K562 (cell line): ENCODE results near the gene PHEX.

ENCODE experiments used
- EGR1 ChIP-seq: fragments of 450-650 bp; conservative IDR thresholded peaks from 2 replicates; pipeline ENCODE4 v1.6.1; 2017; ENCODE audit warnings: mild to moderate bottlenecking
- FOXP1 ChIP-seq: sonication (generic); formaldehyde crosslinking; IDR thresholded peaks from 2 replicates; pipeline ENCODE4 v1.8.0; 2022; ENCODE audit warnings: mild to moderate bottlenecking, missing genetic modification reagents
- NR2F6 ChIP-seq: fragments of 450-650 bp; formaldehyde crosslinking; IDR thresholded peaks from 2 replicates; pipeline ENCODE4 v1.4.0; 2020; ENCODE audit warnings: mild to moderate bottlenecking
- SMARCA5 ChIP-seq: fragments of 450-650 bp; IDR thresholded peaks from 2 replicates; pipeline ENCODE4 v1.6.1; 2016
- TF ChIP-seq, protein P1 (sequence below), 3 experiments: IDR thresholded peaks in 2 of 3; conservative IDR thresholded peaks in 1 of 3; 2 replicates each; pipeline ENCODE4 v1.5.1; 2011 to 2012; ENCODE audit warnings: low read length in 3 of 3, mild to moderate bottlenecking in 3 of 3, control low read depth in 2 of 3, improper control_type of control experiment in 1 of 3, inconsistent platforms in 1 of 3, low read depth in 1 of 3, mixed read lengths in 1 of 3, moderate library complexity in 1 of 3; ENCODE audit not compliant: insufficient read depth in 2 of 3

DNA sequence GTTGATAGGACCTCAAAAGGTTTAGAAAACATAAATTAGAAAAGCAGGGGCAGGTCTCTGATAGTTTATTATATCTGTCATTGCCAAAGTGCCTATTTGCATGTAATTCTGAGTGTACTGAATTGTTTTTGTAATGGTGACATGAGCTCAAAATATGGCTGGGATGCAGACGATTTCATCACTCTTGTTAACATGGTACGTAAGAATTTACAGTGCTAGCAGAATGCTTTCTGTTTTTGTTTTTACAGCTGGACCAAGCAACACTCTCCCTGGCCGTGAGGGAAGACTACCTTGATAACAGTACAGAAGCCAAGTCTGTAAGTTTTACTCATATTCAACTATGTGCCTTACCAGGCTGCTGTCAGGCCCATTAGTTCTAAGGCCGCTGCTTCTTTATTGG is 58.1 kb downstream of the PHEX start:
- TF ChIP-seq, protein P1, sequence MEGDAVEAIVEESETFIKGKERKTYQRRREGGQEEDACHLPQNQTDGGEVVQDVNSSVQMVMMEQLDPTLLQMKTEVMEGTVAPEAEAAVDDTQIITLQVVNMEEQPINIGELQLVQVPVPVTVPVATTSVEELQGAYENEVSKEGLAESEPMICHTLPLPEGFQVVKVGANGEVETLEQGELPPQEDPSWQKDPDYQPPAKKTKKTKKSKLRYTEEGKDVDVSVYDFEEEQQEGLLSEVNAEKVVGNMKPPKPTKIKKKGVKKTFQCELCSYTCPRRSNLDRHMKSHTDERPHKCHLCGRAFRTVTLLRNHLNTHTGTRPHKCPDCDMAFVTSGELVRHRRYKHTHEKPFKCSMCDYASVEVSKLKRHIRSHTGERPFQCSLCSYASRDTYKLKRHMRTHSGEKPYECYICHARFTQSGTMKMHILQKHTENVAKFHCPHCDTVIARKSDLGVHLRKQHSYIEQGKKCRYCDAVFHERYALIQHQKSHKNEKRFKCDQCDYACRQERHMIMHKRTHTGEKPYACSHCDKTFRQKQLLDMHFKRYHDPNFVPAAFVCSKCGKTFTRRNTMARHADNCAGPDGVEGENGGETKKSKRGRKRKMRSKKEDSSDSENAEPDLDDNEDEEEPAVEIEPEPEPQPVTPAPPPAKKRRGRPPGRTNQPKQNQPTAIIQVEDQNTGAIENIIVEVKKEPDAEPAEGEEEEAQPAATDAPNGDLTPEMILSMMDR (IDR thresholded peaks at IDR 0.05 in 2 of 3, conservative IDR thresholded peaks at IDR 0.05 in 1 of 3; ENCODE audit: insufficient read depth in 2 of 3, low read depth in 1 of 3, low read length in 3 of 3), result no peak
- no peak for TF ChIP-seq FOXP1 (CRISPR knock-in tag)
- TF ChIP-seq NR2F6, result no peak
- TF ChIP-seq EGR1, result no peak
- TF ChIP-seq SMARCA5, result no peak
